HepG2 (cell line): ENCODE results near the gene USP34. TPM values are rescaled to one million over a fixed set of nuclear protein-coding genes. Genes with fewer than 3 reads are reported as not detected.

Experiments used
- ATAC-seq: fragments of 200-7000 bp; cut with Tn5 transposase; 3 replicates; pipeline ENCODE4 v1.9.1; 2020; ENCODE audit warnings: mild to moderate bottlenecking, moderate library complexity
- BruUV-seq: library from RNA; stranded (reverse); fragments of 400-500 nt; replicated peaks from 2 replicates; lab custom pipeline; 2021; lab: Mats Ljungman, UMichigan
- CTCF ChIA-PET: fragments of 300-600 bp; formaldehyde crosslinking; extraction: SDS; loops from one replicate; lab custom pipeline; 2021; ENCODE audit warnings: low total read pairs, inconsistent platforms, low intra/inter-chr PET ratio; lab: Yijun Ruan, JAX
- POLR2A ChIA-PET: fragments of 350-600 bp; sonication (Branson Sonifier 250); formaldehyde crosslinking; loops from one replicate; lab custom pipeline; 2020; ENCODE audit warnings: antibody characterized with exemption, inconsistent platforms; lab: Yijun Ruan, JAX
- DNase-seq: peaks from one replicate; pipeline ENCODE4 v3.0.0-alpha.2; 2015; ENCODE audit warnings: low spot score
- FAIRE-seq: peaks from 3 replicates; lab custom pipeline; 2011; peaks lifted over from hg19 to GRCh38; lab: Jason Lieb, UNC
- H2AFZ ChIP-seq: one replicate; pipeline ENCODE4 v1.6.1; 2011; ENCODE audit warnings: low read length, inconsistent platforms
- H3K27ac ChIP-seq: fragments of 300-600 bp; 3 replicates; pipeline ENCODE4 v1.8.0; 2011; ENCODE audit warnings: mixed run types, mild to moderate bottlenecking, mixed read lengths, low read length, inconsistent platforms; ENCODE audit not compliant: insufficient read depth; ENCODE audit errors: extremely low read length
- H3K27me3 ChIP-seq, 2 experiments: fragments of 200-600 bp in 1 of 2; 2 replicates in 1 of 2; 3 replicates in 1 of 2; pipeline versions ENCODE4 v1.6.0 to v1.8.0; 2011; ENCODE audit warnings: low read length in 2 of 2, mild to moderate bottlenecking in 2 of 2, moderate library complexity in 2 of 2, inconsistent platforms in 1 of 2; ENCODE audit not compliant: insufficient read depth in 2 of 2, control insufficient read depth in 1 of 2
- H3K36me3 ChIP-seq, 2 experiments: fragments of 200-600 bp in 1 of 2; replicated peaks in 1 of 2; 2 replicates in 1 of 2; 3 replicates in 1 of 2; pipeline versions ENCODE4 v1.5.1 to v1.8.0; 2011; ENCODE audit warnings: low read length in 2 of 2, inconsistent platforms in 1 of 2; ENCODE audit not compliant: insufficient read depth in 2 of 2, control insufficient read depth in 1 of 2
- H3K4me1 ChIP-seq: 2 replicates; pipeline ENCODE4 v1.5.1; 2012; ENCODE audit warnings: low read length, inconsistent platforms; ENCODE audit not compliant: insufficient read depth
- H3K4me2 ChIP-seq: 2 replicates; pipeline ENCODE4 v1.6.0; 2011; ENCODE audit warnings: low read depth, low read length, inconsistent platforms
- H3K4me3 ChIP-seq, 3 experiments: fragments of 200-600 bp in 1 of 3; sonication (generic), shearing (Covaris generic) in 1 of 3; replicated peaks in 1 of 3; 2 replicates each; pipeline ENCODE4 v1.5.1; 2011 to 2016; ENCODE audit warnings: low read length in 3 of 3, inconsistent platforms in 2 of 3, low read depth in 2 of 3, mild to moderate bottlenecking in 2 of 3, control low read depth in 1 of 3, mixed read lengths in 1 of 3; ENCODE audit not compliant: insufficient read depth in 1 of 3
- H3K79me2 ChIP-seq: one replicate; pipeline ENCODE4 v1.6.1; 2011; ENCODE audit warnings: low read length, inconsistent platforms; ENCODE audit not compliant: insufficient read depth
- H3K9ac ChIP-seq: 2 replicates; pipeline ENCODE4 v1.6.0; 2011; ENCODE audit warnings: mild to moderate bottlenecking, low read depth, low read length, inconsistent platforms; ENCODE audit not compliant: insufficient read depth
- H3K9me3 ChIP-seq: 2 replicates; pipeline ENCODE4 v1.5.1; 2012; ENCODE audit warnings: mild to moderate bottlenecking, low read length
- H4K20me1 ChIP-seq: 2 replicates; pipeline ENCODE4 v1.6.0; 2011; ENCODE audit warnings: inconsistent platforms, mild to moderate bottlenecking, low read length, moderate library complexity; ENCODE audit not compliant: insufficient read depth
- HNRNPL ChIP-seq: fragments of 200-400 bp; formaldehyde crosslinking; IDR thresholded peaks from 2 replicates; pipeline ENCODE4 v1.6.1; 2017; ENCODE audit warnings: mild to moderate bottlenecking, low read depth, low read length
- HNRNPLL ChIP-seq: fragments of 200-400 bp; formaldehyde crosslinking; IDR thresholded peaks from 2 replicates; pipeline ENCODE4 v1.6.1; 2017; ENCODE audit warnings: mild to moderate bottlenecking, low read depth, low read length; ENCODE audit not compliant: poor library complexity, severe bottlenecking
- MIXL1 ChIP-seq: IDR thresholded peaks from 2 replicates; pipeline ENCODE4 v1.6.1; 2016
- SMAD3 ChIP-seq: sonication (generic); formaldehyde crosslinking; IDR thresholded peaks from 2 replicates; pipeline ENCODE4 v1.4.0; 2020; ENCODE audit warnings: missing genetic modification reagents
- SMYD3 ChIP-seq: sonication (generic); formaldehyde crosslinking; IDR thresholded peaks from 2 replicates; pipeline ENCODE4 v1.8.1; 2023; ENCODE audit warnings: mild to moderate bottlenecking, missing genetic modification reagents
- ZNF432 ChIP-seq: sonication (generic); formaldehyde crosslinking; IDR thresholded peaks from 2 replicates; pipeline ENCODE4 v1.5.0; 2020; ENCODE audit warnings: missing genetic modification reagents, mild to moderate bottlenecking, borderline replicate concordance
- ZNF678 ChIP-seq: sonication (generic); formaldehyde crosslinking; IDR thresholded peaks from 2 replicates; pipeline ENCODE4 v1.4.0; 2020; ENCODE audit warnings: mild to moderate bottlenecking, missing genetic modification reagents
- ZNF713 ChIP-seq: sonication (generic); formaldehyde crosslinking; IDR thresholded peaks from 2 replicates; pipeline ENCODE4 v1.4.0; 2020; ENCODE audit warnings: mild to moderate bottlenecking, missing genetic modification reagents
- ZNF75D ChIP-seq: sonication (generic); formaldehyde crosslinking; IDR thresholded peaks from 2 replicates; pipeline ENCODE4 v1.8.1; 2023; ENCODE audit warnings: missing genetic modification reagents, mild to moderate bottlenecking, borderline replicate concordance
- WGBS: methylation state at CpG from one replicate; pipeline ENCODE4 v1.1.6; 2017; ENCODE audit warnings: low lambda C conversion rate; 5-methylcytosine and 5-hydroxymethylcytosine counted together
- in situ Hi-C: cut with HindIII; loops from 2 replicates; pipeline ENCODE4 v1.10.0; 2017; ENCODE audit warnings: low pct_unique_long_range_greater_than_20kb; ENCODE audit not compliant: extremely low pct_ligation_motif_present
- intact Hi-C: fragments of 100-400 bp; cut with micrococcal nuclease; formaldehyde crosslinking; loops from one replicate; pipeline ENCODE4 v1.10.0; 2022; ENCODE audit not compliant: unreplicated experiment
- polyA plus RNA-seq, 8 experiments: library from polyadenylated mRNA; depleted of rRNA in 3 of 8; stranded (reverse) in 7 of 8; unstranded in 1 of 8; fragments of >200 nt; fragmentation: Illumina TruSeq in 4 of 8; extraction: Trizol in 4 of 8; gene quantifications; 2 replicates each; pipeline versions ENCODE4 v1.2.1 to v1.2.3, GENCODE V29; 2011 to 2016; ENCODE audit warnings: low read depth in 4 of 8, missing spikeins in 1 of 8, mixed read lengths in 1 of 8; ENCODE audit not compliant: insufficient read depth in 1 of 8
- total RNA-seq, 5 experiments: library from RNA; depleted of rRNA; stranded (reverse); fragments of >200 nt; fragmentation: Illumina TruSeq; extraction: Trizol; gene quantifications; 2 replicates each; pipeline ENCODE4 v1.2.3, GENCODE V29; 2016; ENCODE audit warnings: low read depth in 1 of 5
- TF ChIP-seq, protein P1 (sequence below): sonication (generic); formaldehyde crosslinking; IDR thresholded peaks from 2 replicates; pipeline ENCODE4 v1.5.0; 2020; ENCODE audit warnings: mild to moderate bottlenecking, missing genetic modification reagents

Gene USP34
- total and polyA plus RNA-seq, 2 of the 13 experiments (the other 11 are each of a cell fraction or from before 2014, with no cell fraction given) = 99.2 to 100 TPM

- FAIRE-seq = no peak
- H3K4me2 ChIP-seq = no peak overlapping the region
- in situ Hi-C loops = no loop called here
- no peak for ATAC-seq
- no peak overlapping the region for H3K4me3 ChIP-seq
- H3K79me2 ChIP-seq = no peaks in the 10 kb centered on the region
- no peaks in the 10 kb centered on the region for H3K9me3 ChIP-seq
- CTCF ChIA-PET = no interaction called here
- peaks cover 7% of the 10 kb centered on the region; the same call in 1 of the 2 replicates for H3K4me1 ChIP-seq
- TF ChIP-seq ZNF678 (CRISPR knock-in tag) = no peak
- TF ChIP-seq ZNF75D = no peak
- TF ChIP-seq, protein P1, sequence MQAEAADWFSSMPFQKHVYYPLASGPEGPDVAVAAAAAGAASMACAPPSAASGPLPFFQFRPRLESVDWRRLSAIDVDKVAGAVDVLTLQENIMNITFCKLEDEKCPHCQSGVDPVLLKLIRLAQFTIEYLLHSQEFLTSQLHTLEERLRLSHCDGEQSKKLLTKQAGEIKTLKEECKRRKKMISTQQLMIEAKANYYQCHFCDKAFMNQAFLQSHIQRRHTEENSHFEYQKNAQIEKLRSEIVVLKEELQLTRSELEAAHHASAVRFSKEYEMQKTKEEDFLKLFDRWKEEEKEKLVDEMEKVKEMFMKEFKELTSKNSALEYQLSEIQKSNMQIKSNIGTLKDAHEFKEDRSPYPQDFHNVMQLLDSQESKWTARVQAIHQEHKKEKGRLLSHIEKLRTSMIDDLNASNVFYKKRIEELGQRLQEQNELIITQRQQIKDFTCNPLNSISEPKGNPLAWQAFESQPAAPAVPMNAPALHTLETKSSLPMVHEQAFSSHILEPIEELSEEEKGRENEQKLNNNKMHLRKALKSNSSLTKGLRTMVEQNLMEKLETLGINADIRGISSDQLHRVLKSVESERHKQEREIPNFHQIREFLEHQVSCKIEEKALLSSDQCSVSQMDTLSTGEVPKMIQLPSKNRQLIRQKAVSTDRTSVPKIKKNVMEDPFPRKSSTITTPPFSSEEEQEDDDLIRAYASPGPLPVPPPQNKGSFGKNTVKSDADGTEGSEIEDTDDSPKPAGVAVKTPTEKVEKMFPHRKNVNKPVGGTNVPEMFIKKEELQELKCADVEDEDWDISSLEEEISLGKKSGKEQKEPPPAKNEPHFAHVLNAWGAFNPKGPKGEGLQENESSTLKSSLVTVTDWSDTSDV (CRISPR knock-in tag) = no peak
- TF ChIP-seq ZNF713 (CRISPR knock-in tag) = no peak
- TF ChIP-seq SMAD3 = no peak
- TF ChIP-seq SMYD3 (CRISPR knock-in tag) = no peak
- no peak for TF ChIP-seq ZNF432
- TF ChIP-seq HNRNPLL = no peak
- TF ChIP-seq MIXL1 (CRISPR knock-in tag) = no peak
- no peak for TF ChIP-seq HNRNPL
- BruUV-seq = no TSS peak
- H4K20me1 ChIP-seq = no peaks in the 10 kb centered on the region
- POLR2A ChIA-PET = no interaction called here
- no peak overlapping the region for H3K27ac ChIP-seq
- intact Hi-C loops = no loop called here
- H3K27me3 ChIP-seq = no peaks in the 10 kb centered on the region
- DNase-seq = no peak
- WGBS = 97% methylated on average over 5 of the region's 5 CpGs
- H2AFZ ChIP-seq = no peak overlapping the region
- H3K36me3 ChIP-seq = peaks cover 3 to 51% of the 10 kb centered on the region in 2 experiments
- H3K9ac ChIP-seq = no peak overlapping the region
Measured at GRCh38 chr2:61254536-61254935, 216.4 kb downstream of the USP34 start.
